GM10266 (cell line): ENCODE results near the gene FAT1.
A peak's percentile ranks its signal among the peaks of the same experiment; 100 is the strongest.

Source experiments
- DNase-seq: peaks from one replicate; pipeline ENCODE4 v3.0.0; 2012; ENCODE audit errors: extremely low spot score
- CTCF ChIP-seq: IDR thresholded peaks from 2 replicates; pipeline ENCODE4 v1.5.1; 2012; ENCODE audit warnings: mild to moderate bottlenecking, low read depth; ENCODE audit not compliant: control insufficient read depth, insufficient read depth; ENCODE audit errors: missing control alignments

Gene FAT1

GRCh38 chr4:186723292-186724057, at the start of gene FAT1:
TSS of gene FAT1 (minus strand) at chr4:186723856. CDS start at chr4:186709827, 14,029 bp downstream.
- TF ChIP-seq CTCF = no peak
- DNase-seq = peak; percentile 21

GRCh38 chr4:186772936-186773487, 49.4 kb upstream of the FAT1 start:
- no peak for DNase-seq
- no peak for TF ChIP-seq CTCF

- no peak for TF ChIP-seq CTCF
- DNase-seq = no peak
Measured at GRCh38 chr4:186771624-186772023, 48.0 kb upstream of the FAT1 start.

GRCh38 chr4:186770481-186771175, 47.0 kb upstream of the FAT1 start:
- no peak for DNase-seq
- TF ChIP-seq CTCF = no peak

GRCh38 chr4:186767794-186768193, 44.1 kb upstream of the FAT1 start:
- no peak for DNase-seq
- TF ChIP-seq CTCF = no peak

- no peak for TF ChIP-seq CTCF
- no peak for DNase-seq
Measured at GRCh38 chr4:186765673-186766546, 42.3 kb upstream of the FAT1 start.

GRCh38 chr4:186765138-186765537, 41.5 kb upstream of the FAT1 start:
- DNase-seq = no peak
- no peak for TF ChIP-seq CTCF
